Body of pancreas (tissue), 4 donors: ENCODE measurements around the gene C2orf76. TPM values are rescaled to one million over a fixed set of nuclear protein-coding genes. Genes with fewer than 3 reads are reported as not detected.

Experiments
- ATAC-seq: fragments of 150-250 bp; one replicate; pipeline ENCODE4 v1.9.1; 2016
- DNase-seq, 4 donors: peaks; one replicate each; pipeline ENCODE4 v3.0.0-alpha.2; 2019
- H3K27ac ChIP-seq, 4 donors: fragments of 200-600 bp; sonication (generic); 1 replicate in 3 of 4; 2 replicates in 1 of 4; pipeline versions ENCODE4 v1.5.1 to v1.6.1; 2016 to 2019; ENCODE audit warnings: mild to moderate bottlenecking in 1 of 4, mixed read lengths in 1 of 4, moderate library complexity in 1 of 4
- H3K27me3 ChIP-seq, 2 donors: fragments of 200-600 bp; sonication (generic); one replicate each; pipeline ENCODE4 v1.6.0; 2016; ENCODE audit warnings: mild to moderate bottlenecking in 1 of 2
- H3K36me3 ChIP-seq, 2 donors: fragments of 200-600 bp; sonication (generic); replicated peaks in 1 of 2; 2 replicates each; pipeline ENCODE4 v1.5.1; 2016; ENCODE audit warnings: low read depth in 2 of 2; ENCODE audit not compliant: insufficient read depth in 1 of 2
- H3K4me1 ChIP-seq: fragments of 200-600 bp; sonication (generic); one replicate; pipeline ENCODE4 v1.6.0; 2016
- H3K4me3 ChIP-seq, 2 donors: fragments of 200-600 bp; sonication (generic); 1 replicate in 1 of 2; 2 replicates in 1 of 2; pipeline ENCODE4 v1.5.1; 2016 to 2019
- H3K9me3 ChIP-seq, 3 donors: fragments of 200-600 bp; sonication (generic); 1 replicate in 2 of 3; 2 replicates in 1 of 3; pipeline ENCODE4 v1.5.1; 2016
- POLR2A ChIP-seq, 3 donors: fragments of 450-650 bp; IDR thresholded peaks; one replicate each; pipeline ENCODE4 v1.6.1; 2016; ENCODE audit warnings: antibody characterized with exemption in 3 of 3, mild to moderate bottlenecking in 2 of 3
- WGBS, 2 donors: methylation state at CpG; one replicate each; pipeline ENCODE4 v1.1.5; 2017; 5-methylcytosine and 5-hydroxymethylcytosine counted together
- intact Hi-C: fragments of 100-400 bp; cut with DNase I; formaldehyde crosslinking; loops from one replicate; pipeline ENCODE4 v1.15.1; 2023
- total RNA-seq, 2 donors: library from RNA; depleted of rRNA; stranded (reverse); fragments of >200 nt; gene quantifications; one replicate each; pipeline ENCODE4 v1.1.0, GENCODE V29; 2016
- TF ChIP-seq, protein P1 (sequence below), 7 experiments: fragments of 450-650 bp in 4 of 7; fragments of 200-600 bp in 3 of 7; sonication (generic) in 3 of 7; IDR thresholded peaks; one replicate each; pipeline ENCODE4 v1.5.1; 2016 to 2019; ENCODE audit warnings: antibody characterized with exemption in 7 of 7

The C2orf76 gene
- total RNA-seq, 2 donors from 2014 or later = 12.5 to 52.4 TPM

DNA sequence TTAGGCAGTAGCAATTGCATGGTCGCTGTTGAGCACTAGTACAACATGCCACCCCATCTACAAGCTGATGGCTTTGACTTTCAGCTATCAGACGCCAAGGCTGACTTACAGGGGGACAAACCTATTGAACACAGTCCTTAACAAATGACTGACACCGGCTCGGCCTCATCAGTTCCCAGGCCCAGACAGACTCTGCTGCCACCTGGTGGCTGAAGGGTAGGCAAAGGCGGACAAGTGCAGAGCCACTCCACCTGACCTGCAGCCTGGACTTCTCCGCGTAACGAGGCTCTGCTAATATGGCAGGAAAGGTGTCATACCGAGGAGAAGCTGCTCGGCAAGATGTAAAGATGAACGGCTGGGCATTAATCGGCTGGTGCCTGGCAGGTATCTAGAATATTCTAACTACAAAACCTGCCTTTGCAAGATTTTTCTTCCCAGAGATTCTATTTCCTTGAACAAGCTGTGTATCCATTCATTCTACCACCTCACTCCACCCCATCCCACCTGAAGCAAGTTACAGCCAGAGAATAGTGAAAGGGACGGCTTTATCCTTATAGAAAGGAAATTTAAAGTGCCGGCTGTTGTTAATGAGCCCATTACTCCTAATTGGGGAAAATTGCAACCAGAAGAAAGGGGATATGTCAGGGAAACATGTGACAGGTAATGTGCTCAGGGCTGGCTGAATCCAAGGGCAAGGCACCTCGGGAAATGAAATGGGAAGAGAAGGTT is 75.6 kb downstream of the C2orf76 start:
- peak; percentile 72 to 89 (median 80) for DNase-seq
- Histone ChIP-seq H3K9me3 (no peaks in the 10 kb centered on the region), H3K4me1 (peaks cover 13% of the 10 kb centered on the region), H3K27me3 (no peaks in the 10 kb centered on the region), H3K4me3 (no peak overlapping the region), H3K27ac (no peak overlapping the region), H3K36me3 (no peaks in the 10 kb centered on the region)
- WGBS, 2 donors = 32 to 36% methylated on average over 14 to 15 of the region's 15 CpGs
- intact Hi-C loops = loop anchor here (5.0 kb wide), 1 partner anchor 279 kb away; no protein-coding TSS in a partner anchor
- peak; percentile 77 for ATAC-seq
- TF ChIP-seq, protein P1, sequence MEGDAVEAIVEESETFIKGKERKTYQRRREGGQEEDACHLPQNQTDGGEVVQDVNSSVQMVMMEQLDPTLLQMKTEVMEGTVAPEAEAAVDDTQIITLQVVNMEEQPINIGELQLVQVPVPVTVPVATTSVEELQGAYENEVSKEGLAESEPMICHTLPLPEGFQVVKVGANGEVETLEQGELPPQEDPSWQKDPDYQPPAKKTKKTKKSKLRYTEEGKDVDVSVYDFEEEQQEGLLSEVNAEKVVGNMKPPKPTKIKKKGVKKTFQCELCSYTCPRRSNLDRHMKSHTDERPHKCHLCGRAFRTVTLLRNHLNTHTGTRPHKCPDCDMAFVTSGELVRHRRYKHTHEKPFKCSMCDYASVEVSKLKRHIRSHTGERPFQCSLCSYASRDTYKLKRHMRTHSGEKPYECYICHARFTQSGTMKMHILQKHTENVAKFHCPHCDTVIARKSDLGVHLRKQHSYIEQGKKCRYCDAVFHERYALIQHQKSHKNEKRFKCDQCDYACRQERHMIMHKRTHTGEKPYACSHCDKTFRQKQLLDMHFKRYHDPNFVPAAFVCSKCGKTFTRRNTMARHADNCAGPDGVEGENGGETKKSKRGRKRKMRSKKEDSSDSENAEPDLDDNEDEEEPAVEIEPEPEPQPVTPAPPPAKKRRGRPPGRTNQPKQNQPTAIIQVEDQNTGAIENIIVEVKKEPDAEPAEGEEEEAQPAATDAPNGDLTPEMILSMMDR (IDR thresholded peaks at IDR 0.05) = peak; percentile 52 to 85 (median 79)
- no peak for TF ChIP-seq POLR2A (IDR thresholded peaks at IDR 0.05)

- 89 to 94% methylated on average over 6 of the region's 6 CpGs for WGBS, 2 donors
- Histone ChIP-seq H3K27me3 (no peaks in the 10 kb centered on the region), H3K4me1 (peaks cover 13% of the 10 kb centered on the region), H3K36me3 (no peaks in the 10 kb centered on the region), H3K9me3 (no peaks in the 10 kb centered on the region), H3K4me3 (no peak overlapping the region), H3K27ac (no peak overlapping the region)
- intact Hi-C loops = loop anchor here (5.0 to 10.0 kb wide), 2 partner anchors 277 to 405 kb away; no protein-coding TSS in a partner anchor
- TF ChIP-seq POLR2A (IDR thresholded peaks at IDR 0.05) = no peak
- TF ChIP-seq, protein P1 (IDR thresholded peaks at IDR 0.05) = no peak
- ATAC-seq = no peak
- DNase-seq = no peak
These were observed 77.0 kb downstream of the C2orf76 start for GRCh38 chr2:119289642-119290041.

- 72 to 84% methylated on average over 10 to 11 of the region's 11 CpGs for WGBS, 2 donors
- TF ChIP-seq, protein P1 (IDR thresholded peaks at IDR 0.05) = no peak
- no peak for TF ChIP-seq POLR2A (IDR thresholded peaks at IDR 0.05)
- Histone ChIP-seq H3K36me3 (no peaks in the 10 kb centered on the region), H3K4me3 (no peak overlapping the region), H3K27me3 (no peaks in the 10 kb centered on the region), H3K9me3 (no peaks in the 10 kb centered on the region), H3K4me1 (peaks cover 13% of the 10 kb centered on the region), H3K27ac (no peak overlapping the region)
- ATAC-seq = peak; percentile 29
- DNase-seq = peak in 1 of 4 donors; percentile 43
- intact Hi-C loops = loop anchor here (10.0 kb wide), 1 partner anchor 404 kb away; no protein-coding TSS in a partner anchor
These were observed 77.5 kb downstream of the C2orf76 start for GRCh38 chr2:119289093-119289492.

GRCh38 chr2:119288576-119288975 is 78.1 kb downstream of the C2orf76 start:
- WGBS, 2 donors = 85 to 88% methylated on average over 6 of the region's 6 CpGs
- no peaks in the 10 kb centered on the region for H3K27me3 ChIP-seq
- intact Hi-C loops = loop anchor here (10.0 kb wide), 1 partner anchor 404 kb away; no protein-coding TSS in a partner anchor
- ATAC-seq (no peak), DNase-seq (no peak)
- peaks cover 17% of the 10 kb centered on the region for H3K4me1 ChIP-seq
- no peak overlapping the region for H3K4me3 ChIP-seq
- H3K27ac ChIP-seq = no peak overlapping the region
- TF ChIP-seq POLR2A (IDR thresholded peaks at IDR 0.05) = no peak
- TF ChIP-seq, protein P1 (IDR thresholded peaks at IDR 0.05) = no peak
- no peaks in the 10 kb centered on the region for H3K9me3 ChIP-seq
- H3K36me3 ChIP-seq = no peaks in the 10 kb centered on the region
